ENCODE measurements around the gene EVA1B.

EVA1B gene

GRCh38 chr1:36274201-36274600 is 49.2 kb downstream of the EVA1B start:
- DNase-seq, result no peak

DNA sequence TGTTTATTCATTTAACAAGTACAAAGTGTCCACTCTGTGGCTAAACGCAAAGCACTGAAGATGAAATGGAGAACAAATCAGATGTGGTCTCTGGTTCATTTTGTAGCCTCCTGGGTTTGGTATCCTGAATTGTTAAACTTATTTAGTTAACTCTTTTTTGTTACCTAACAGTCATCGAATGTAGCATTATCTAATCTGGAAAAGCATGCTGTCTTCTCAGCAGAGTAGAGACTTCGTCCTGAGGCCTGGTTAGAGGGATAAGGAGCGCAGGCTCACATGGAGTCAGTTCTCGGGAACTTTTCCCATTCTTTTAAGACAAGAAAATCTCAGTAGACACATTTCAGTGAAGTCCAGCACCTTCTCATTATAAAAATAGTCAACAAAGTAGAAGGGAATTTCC is 50.4 kb downstream of the EVA1B start:
- no peak for DNase-seq

Data from midbrain (tissue), 1 donor.